LoVo (cell line): Measurements from ENCODE around the gene MAP3K5.
"Not testable (repeated sequence)": the region's sequence is repeated elsewhere in the genome, so short reads cannot be mapped to it uniquely, and the experiment has no call there.

Source experiments
- DNase-seq: peaks from one replicate; pipeline ENCODE4 v3.0.0-alpha.2; 2016; ENCODE audit warnings: low spot score

MAP3K5 gene

DNA sequence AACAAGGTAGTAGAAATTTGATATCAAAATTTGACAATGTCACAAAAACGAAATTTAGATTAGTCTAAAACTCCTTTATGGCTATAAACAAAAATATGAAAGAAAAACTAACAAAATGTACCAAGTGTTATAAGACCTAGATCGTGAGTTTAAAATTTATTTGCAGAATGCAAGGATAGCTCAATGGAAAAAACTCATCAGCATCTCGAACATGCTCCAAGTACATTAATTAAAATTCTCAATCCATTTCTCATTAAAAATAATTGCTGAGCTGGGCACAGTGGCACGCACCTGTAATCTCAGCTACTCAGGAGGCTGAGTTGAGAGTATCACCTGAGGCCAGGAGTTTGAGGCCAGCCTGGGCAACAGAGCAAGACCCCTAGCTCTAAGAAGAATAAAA is 70.8 kb downstream of the MAP3K5 start:
- DNase-seq, result no peak

DNA sequence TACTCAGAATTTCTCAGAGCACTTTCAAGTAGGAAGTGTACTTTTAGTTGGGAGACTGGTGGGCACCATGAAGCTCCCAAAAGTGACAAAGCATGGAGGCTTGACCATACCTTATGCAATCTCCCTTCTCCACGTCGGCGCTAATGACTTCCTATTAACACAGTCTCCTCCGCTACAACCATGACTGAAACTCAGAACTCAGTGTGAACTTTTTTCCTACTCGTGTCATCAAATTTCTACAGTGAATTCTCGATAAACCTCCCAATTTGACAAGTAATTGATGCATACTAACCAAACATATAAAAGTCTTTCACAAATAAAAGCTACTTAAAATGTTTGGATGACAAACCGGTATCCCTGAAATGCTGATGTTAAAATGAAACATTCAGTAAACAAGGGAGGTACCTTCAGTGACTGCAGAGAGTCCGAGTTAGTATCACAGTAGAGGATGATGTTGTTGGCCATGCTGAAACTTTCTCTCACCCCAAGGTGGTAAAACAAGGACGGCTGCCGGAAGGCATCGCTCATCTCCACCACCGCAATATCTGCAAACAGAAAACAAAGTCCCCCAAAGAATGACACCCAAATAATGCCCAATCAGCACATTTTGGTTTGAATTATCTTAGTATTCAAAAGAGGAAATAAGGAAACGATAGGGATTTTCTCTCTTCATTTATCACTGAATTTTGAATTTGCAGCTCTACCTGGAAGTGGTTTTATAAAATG is 72.1 kb downstream of the MAP3K5 start:
- no peak for DNase-seq

DNA sequence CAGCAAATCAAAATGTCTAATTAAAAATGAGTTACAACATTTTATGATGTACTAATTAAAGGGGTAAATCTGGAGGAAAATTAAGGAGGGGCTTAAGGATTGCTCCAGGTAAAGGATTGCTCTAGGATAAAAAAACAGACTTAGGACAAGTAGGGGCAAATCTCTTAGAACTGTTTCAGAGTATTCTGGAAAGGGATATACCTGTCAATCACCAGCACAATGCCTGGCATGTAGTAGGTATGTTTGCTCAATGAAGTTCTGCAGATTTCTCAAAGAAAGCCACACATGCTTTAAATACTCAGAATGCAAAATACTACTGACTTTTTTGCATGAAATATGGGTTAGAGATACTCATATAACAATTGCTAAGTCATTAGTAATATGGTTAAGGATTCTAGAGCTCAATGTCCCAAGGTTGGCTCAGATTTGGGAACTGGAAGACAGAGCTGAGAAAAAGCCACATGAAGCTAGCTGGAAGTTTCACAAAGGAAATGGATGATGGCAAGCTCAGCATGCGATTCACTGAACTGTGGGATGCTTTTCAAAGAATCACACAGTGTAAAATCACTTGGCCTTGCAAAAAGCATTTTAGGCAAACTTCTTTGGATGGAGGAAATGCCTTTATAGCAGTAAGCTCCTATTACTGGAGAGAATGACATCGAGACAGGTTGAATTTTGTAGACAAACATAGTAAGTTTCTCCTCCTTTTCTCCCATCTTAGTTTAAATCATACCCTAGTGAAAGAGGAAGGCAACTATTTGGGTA is 72.8 kb downstream of the MAP3K5 start:
- no peak for DNase-seq

DNA sequence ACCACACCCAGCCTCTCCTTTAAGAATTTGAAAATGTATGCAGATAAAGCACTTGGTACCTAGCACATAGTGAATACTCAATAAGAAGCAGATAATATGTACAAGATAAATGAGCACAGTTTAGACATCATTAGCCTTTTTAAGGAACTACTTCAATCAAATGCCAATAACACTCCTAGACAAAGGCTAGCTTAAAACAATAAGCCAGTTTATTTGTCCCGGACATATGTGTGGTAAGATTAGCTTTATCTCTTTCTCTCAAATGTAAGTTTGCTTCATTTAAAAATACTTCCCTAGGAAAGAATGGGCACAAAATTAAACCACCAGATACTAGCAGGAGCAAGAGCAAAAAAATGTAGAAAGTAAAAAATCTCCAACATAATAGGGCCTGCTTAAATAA is 73.8 kb downstream of the MAP3K5 start:
- no peak for DNase-seq

DNA sequence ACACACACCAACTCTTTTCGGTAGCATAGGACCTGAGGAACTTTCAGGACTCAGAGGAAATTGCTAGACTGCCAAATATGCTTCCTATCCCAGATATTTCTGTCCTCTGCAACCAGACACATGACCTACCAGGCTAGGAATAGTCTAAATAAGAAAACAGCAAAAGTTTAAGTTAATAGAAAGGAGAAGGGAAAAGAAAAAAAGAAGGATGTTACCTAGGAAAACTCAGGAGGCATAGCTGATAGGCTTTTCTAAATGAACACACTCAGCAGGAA is 74.6 kb downstream of the MAP3K5 start:
- DNase-seq, result no peak

DNA sequence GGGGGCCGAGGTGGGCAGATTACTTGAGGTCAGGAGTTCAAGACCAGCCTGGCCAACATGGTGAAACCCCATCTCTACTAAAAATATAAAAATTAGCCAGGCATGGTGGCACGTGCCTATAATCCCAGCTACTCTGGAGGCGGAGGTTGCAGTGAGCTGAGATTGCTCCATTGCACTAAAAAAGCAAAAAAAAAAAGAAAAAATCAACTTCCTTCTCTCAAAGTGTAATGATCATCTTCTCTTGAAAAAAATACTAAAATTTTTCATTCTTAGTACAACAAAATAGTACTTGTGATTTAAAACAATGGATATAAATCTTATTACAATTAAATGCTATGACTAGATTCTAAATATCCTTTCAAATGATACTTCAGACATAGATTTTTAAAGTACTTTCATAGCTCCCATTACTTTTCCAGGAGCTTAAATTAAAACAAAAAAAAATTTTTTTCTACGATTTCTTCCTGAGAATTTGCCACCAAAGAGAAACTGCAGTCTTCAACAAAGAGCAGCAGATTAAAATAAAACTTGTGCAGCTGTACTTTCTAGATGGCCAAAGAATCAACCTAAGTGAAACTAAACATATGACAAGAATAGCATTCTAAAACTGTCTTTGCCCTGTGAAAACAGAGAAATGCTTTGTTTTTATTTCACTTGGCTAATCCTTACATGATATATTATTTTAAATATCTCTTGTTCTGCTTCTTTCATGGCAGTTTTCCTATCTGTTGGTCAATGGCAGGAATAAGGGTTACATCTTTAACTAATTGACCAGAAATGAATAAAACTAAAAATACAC is 75.2 kb downstream of the MAP3K5 start:
- no peak for DNase-seq

DNA sequence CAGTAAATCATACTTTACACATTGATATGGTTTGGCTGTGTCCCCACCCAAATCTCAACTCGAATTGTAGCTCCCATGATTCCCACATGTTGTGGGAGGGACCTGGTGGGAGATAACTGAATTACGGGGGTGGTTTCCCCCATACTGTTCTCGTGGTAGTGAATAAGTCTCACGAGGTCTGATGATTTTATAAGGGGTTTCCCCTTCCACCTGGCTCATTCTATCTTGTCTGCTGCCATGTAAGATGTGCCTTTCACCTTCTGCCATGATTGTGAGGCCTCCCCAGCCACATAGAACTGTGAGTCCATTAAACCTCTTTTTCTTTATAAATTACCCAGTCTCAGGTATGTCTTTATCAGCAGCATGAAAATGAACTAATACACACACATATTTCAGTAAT is 79.6 kb downstream of the MAP3K5 start:
- not testable (repeated sequence) for DNase-seq

DNA sequence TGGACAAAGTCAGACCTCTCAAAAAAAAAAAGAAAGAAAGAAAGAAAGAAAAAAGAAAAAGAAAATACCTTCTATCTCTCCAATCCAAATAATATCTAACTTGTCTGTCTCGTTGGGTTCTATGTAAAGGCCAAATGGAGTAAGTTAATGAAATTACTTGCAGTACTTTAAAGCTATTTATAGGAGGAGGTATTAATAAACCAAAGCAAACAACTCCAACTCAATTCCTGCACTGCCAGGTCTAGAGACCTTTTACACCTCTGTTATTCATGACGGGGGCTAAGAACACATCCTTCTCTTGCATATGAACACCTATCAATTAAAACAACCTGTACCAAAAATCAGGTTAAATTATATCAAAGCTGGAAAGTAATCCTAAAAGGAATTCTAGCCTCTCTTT is 80.6 kb downstream of the MAP3K5 start:
- DNase-seq, result no peak

DNA sequence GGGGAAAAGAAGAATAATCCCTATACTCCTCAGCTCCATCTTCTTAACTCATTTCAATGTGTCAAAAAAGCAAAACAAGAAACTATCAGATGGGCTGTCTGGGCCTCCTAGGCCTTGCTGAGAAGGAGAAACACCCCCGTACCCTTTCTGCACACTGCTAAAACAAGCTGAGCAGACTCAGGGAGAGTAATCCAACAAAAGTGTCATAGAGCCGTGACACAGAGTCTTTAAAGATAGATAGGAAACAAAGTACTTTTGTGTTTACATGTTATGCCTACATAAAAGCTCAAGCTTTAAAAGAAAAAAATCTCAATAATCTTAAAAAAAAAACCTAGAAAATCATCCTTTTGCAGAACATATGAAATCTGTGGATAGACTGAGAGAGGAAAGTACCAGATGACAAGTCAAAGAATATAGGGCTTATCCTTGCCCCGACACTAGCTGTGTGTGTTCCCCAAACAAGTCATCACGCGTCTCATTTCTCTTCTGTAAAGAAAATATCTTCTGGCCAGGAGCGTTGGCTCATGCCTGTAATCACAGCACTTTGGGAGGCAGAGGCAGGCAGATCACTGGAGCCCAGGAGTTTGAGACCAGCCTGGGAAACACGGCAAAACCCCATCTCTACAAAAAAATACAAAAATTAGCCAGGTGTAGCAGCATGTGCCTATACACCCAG is 81.3 kb downstream of the MAP3K5 start:
- no peak for DNase-seq

DNA sequence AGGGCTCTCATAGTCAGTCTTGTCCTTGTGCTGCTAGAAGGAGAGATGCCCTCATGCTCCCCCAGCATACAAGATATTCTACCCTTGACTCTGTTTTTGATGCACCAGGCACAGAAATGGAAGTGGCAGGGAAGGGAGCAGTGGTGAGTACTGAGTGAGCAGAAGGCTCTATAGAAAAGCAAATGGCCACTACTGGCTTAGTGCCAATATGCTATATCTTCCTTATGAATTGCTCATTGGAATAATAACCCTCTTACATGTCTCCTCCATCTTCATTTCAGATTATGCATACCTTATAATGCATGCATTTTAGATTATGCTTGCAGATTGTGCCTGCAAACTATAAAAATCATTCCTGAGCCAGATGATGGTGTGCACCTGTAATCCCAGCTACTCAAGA is 82.8 kb downstream of the MAP3K5 start:
- no peak for DNase-seq

DNA sequence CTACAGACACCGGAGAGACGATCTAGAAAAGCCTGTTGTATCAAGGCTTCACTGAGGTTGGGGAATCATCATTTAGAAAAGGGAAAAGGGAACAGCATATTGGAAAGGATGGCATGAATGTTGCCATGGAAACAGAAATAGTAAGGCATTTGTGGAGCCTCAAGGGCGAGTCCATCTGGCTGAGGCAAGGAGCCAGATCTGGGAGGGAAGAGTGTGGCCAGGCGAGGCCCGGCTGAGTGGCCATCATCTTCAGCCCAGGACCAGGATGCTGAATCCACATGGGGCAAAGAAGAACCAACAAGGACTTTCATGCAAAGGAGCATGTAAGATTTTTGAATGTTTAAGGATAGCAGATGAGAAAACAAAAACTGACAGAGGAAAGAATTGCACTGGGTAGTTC is 85.8 kb downstream of the MAP3K5 start:
- no peak for DNase-seq

DNA sequence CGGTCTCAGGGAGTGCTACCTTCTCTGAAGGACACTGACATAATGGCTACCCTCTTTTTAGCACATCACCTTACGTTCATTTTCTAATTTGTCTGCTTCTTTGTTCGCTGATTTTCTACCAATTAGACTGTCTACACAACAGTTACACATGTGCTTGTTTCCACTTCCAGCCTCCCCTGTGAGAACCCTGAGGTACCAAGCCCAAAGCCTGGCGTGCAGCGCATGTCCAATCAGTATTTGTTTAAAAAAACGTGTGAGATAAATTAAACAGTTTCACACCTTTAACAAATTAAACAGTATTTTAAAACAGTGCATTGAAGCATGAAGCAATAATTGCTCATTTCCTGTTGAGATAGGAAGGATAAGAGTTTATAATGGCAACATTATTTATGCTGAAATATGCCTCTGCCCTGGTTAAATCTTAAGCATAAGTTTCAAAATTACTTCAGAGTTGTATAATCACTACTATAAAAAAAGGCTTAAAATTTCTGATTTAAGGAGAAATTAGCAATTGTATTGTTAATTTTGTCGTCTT is 88.9 kb downstream of the MAP3K5 start:
- no peak for DNase-seq

DNA sequence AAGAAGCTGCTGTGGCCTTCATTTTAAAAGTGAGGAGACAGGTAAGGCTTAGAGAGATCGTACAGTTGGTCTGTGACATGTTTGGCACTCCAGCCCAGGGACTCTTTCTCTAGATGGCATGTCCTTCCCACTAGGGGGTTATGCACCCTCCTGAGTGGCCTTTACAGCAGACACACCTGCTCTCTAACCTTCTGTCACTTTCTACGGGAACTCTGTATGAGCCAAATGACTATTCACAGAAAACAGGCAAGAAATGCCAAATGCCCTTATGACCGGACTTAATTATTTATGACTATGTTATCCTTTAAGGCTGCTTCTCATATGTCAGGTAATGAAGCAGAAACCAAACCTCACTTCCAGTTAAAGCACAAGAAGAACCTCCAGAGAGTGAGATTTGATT is 91.2 kb downstream of the MAP3K5 start:
- DNase-seq, result no peak

DNA sequence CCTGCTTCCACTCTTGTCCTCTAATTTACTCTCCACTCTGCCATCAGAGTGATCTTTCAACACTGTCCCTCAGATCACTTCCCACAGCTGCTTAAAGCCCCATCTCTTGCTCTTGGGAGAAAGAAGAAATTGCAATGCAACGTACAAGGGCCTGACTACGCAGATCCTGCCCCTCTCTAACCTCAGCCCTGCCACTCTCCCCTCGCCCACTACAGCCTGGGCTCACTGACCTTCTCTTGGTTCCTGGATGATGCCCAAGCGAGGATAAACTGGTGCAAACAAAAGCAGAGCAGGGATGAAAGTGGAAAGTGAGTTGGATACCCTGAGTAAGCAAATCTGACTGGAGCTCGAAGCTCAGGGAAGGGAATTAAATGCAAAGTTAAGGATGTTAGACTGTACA is 92.9 kb downstream of the MAP3K5 start:
- DNase-seq, result no peak

DNA sequence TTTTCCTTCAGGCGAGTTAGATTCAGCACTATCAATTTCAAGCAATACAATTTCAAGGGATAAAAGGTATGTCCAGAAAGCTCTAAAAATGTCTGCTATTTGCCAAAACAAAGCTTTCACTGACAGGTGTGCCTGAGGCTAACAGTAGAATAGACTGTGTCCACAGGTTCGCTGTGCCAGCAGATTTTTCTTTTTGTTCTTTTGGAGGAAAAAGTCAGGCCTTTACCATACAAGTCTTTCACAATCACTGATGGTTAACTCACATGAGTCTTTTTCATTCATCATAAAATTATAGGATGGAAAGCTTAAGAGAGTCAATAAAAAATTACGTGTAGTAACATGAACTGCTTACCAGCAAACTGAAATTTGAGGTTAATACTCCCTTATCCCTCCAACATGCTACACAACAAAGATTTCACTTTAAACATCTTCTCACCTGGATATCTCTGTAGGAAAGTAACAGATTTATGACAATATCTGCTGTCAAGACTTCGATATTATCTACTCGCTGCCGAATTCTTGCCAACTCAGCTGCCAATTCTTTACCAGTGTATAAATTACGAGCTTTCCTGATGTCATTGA is 95.4 kb downstream of the MAP3K5 start:
- no peak for DNase-seq

DNA sequence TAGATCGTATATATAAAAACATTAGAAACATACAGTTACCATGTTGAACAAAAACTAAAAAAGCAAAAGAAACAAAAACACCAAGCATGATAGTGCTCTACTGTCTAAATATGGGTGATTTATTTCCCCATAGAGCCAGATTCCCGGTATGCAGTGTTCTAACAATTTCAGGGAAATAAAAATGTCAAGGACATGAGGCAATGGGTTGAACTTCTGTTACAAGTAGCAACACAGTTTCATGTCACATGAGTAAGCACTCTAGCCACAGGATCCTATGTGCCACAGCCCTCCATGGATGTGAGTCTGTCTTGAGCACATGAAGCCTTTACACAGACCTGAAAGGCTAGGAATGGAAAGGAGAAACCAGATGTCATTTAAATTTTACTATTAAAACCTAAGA is 96.0 kb downstream of the MAP3K5 start:
- DNase-seq, result no peak

DNA sequence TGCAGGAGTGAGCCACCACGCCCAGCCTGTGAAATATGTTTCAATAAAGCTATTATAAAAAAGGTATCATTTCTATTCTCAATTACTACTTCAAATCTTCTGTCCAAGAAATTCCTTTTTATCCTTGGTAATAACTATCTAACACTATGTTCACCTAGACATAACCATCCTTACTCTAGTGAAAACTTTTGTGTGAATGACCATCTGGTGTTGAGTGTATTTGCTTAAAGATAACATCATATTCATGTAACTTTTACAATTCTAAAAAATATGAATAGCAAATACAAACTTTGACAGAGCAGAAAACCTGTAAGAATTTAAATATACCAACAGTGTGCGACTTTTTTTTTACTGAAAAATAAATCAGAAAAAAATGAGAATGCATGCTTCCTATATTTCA is 96.9 kb downstream of the MAP3K5 start:
- no peak for DNase-seq

DNA sequence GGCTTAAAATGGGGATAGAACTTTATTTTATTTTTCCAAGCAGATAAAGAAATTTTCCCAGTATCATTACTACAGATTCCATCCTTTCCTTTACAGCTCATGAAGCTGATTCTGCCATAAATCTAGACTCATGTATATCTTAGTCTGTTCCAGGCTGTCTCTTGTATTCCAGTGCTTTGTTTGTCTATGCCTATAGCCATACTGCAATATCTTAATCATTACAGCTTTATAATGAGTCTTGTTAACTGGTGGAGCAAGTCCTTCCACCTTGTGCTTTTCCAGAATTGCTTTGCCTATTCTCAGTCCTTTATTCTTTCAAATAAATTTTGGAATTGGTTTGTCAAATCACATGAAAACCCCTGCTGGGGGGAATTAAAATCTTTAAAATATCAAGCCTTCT is 99.2 kb downstream of the MAP3K5 start:
- no peak for DNase-seq

DNA sequence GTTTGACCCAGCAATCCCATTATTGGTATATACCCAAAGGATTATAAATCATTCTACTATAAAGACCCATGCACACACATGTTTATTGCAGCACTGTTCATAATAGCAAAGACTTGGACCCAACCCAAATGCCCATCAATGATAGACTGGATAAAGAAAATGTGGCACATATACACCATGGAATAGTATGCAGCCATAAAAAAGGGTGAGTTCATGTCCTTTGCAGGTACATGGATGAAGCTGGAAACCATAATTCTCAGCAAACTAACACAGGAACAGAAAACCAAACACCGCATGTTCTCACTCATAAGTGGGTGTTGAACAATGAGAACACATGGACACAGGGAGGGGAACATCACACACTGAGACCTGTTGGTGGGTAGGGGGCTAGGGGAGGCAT is 104.4 kb downstream of the MAP3K5 start:
- not testable (repeated sequence) for DNase-seq

DNA sequence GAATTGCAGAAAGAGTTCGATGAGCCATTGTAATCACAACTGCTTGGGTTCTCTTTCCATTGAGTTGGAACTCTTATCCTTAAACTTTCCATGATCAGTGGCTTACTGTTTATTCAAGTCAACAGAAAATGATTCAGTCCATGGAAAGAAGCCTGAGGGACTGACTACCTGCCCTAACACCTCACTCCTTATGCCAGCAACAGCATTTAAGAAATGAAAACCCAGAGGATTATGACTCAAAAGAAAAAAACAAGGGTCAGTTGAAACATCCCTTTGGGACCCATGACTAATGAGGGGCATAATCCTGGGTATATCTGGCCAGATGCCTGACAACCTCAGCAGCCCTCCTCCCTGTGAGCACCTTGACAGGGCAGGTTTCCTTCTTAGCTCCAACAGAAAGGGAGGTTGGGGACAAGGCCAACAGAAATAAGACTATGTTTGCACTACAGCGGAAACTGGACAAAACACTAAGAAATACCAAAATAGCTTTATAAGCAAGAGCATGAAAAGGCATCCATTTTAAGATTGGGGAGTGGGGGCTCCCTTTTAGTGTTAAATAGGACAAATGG is 106.7 kb downstream of the MAP3K5 start:
- peak; percentile 9 for DNase-seq

DNA sequence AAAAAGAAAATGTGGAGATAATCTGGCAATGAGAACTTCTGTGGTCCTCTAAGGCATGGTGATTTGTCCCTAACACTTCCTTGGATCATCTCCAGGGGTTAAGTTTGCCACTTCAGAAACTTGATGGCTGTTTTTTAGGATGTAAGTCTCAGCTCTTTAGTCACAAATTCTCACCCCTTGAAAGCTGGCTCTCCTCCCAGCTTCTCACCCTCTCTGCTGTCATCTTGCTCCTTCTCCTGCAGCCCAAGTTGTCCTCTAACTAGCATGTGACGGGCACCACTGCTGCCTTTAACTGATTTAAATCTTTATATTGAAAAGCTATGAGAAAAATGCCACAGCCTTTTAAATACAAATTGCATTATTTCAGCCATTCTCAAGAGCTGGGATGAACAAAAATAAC is 107.8 kb downstream of the MAP3K5 start:
- no peak for DNase-seq
